Gastroesophageal sphincter (tissue), 4 donors: Measurements from ENCODE around the gene LYST. TPM values are rescaled to one million over a fixed set of nuclear protein-coding genes. Genes with fewer than 3 reads are reported as not detected.
"Not testable (repeated sequence)": the region's sequence is repeated elsewhere in the genome, so short reads cannot be mapped to it uniquely, and the experiment has no call there.

Experiments
- ATAC-seq: fragments of 150-250 bp; one replicate; pipeline ENCODE4 v1.9.1; 2016; ENCODE audit warnings: mild to moderate bottlenecking, moderate library complexity
- H3K27ac ChIP-seq, 4 donors: fragments of 200-600 bp; sonication (generic) in 3 of 4; 1 replicate in 3 of 4; 2 replicates in 1 of 4; pipeline ENCODE4 v1.5.1; 2016 to 2019
- H3K27me3 ChIP-seq: fragments of 200-600 bp; sonication (generic); one replicate; pipeline ENCODE4 v1.5.1; 2019
- H3K36me3 ChIP-seq, 2 donors: fragments of 200-600 bp; sonication (generic); one replicate each; pipeline ENCODE4 v1.5.1; 2019; ENCODE audit warnings: control low read depth in 1 of 2
- H3K4me1 ChIP-seq, 3 donors: fragments of 200-600 bp; sonication (generic); 1 replicate in 2 of 3; 2 replicates in 1 of 3; pipeline ENCODE4 v1.5.1; 2016 to 2019; ENCODE audit warnings: control low read depth in 2 of 3
- H3K4me3 ChIP-seq, 2 donors: fragments of 200-600 bp; sonication (generic); one replicate each; pipeline ENCODE4 v1.5.1; 2019; ENCODE audit warnings: mild to moderate bottlenecking in 1 of 2, moderate library complexity in 1 of 2
- H3K9me3 ChIP-seq, 3 donors: fragments of 200-600 bp; sonication (generic); one replicate each; pipeline ENCODE4 v1.5.1; 2017 to 2019; ENCODE audit warnings: control low read depth in 2 of 3
- CTCF ChIP-seq, 4 experiments: fragments of 200-600 bp in 2 of 4; fragments of 450-650 bp in 2 of 4; sonication (generic) in 1 of 4; IDR thresholded peaks; one replicate each; pipeline ENCODE4 v1.5.1; 2017 to 2019; ENCODE audit warnings: antibody characterized with exemption in 4 of 4, mild to moderate bottlenecking in 2 of 4, moderate library complexity in 2 of 4
- EP300 ChIP-seq: sonication (generic); formaldehyde crosslinking; IDR thresholded peaks from one replicate; pipeline ENCODE4 v1.6.1; 2017; ENCODE audit warnings: antibody characterized with exemption, mild to moderate bottlenecking
- POLR2A ChIP-seq, 2 donors: fragments of 450-650 bp; IDR thresholded peaks; one replicate each; pipeline ENCODE4 v1.6.1; 2017; ENCODE audit warnings: antibody characterized with exemption in 2 of 2, mild to moderate bottlenecking in 2 of 2, moderate library complexity in 1 of 2
- POLR2AphosphoS5 ChIP-seq: sonication (generic); formaldehyde crosslinking; IDR thresholded peaks from one replicate; pipeline ENCODE4 v1.6.1; 2017; ENCODE audit warnings: antibody characterized with exemption
- WGBS, 2 donors: methylation state at CpG; one replicate each; pipeline ENCODE4 v1.1.5; 2018; ENCODE audit warnings: low coverage in 1 of 2; 5-methylcytosine and 5-hydroxymethylcytosine counted together
- total RNA-seq, 4 donors: library from RNA; depleted of rRNA; stranded (reverse); fragments of >200 nt; gene quantifications; one replicate each; pipeline ENCODE4 v1.1.0, GENCODE V29; 2016

The LYST gene
- total RNA-seq, 4 donors from 2014 or later = 27.4 to 63.5 (median 31.4) TPM

GRCh38 chr1:235910357-235911299 lies 43.9 kb upstream of the LYST start:
- Histone ChIP-seq H3K9me3 (no peaks in the 10 kb centered on the region), H3K27ac (peak overlapping the region in 3 of 4 donors; percentile 67 to 75 (median 68)), H3K27me3 (no peaks in the 10 kb centered on the region), H3K4me3 (no peak overlapping the region), H3K4me1 (peaks cover 0 to 27% (median 0%) of the 10 kb centered on the region in 3 donors), H3K36me3 (no peaks in the 10 kb centered on the region)
- ATAC-seq = peak; percentile 83
- no peak for TF ChIP-seq POLR2A (IDR thresholded peaks at IDR 0.05)
- TF ChIP-seq POLR2AphosphoS5 = peak; percentile 70
- TF ChIP-seq CTCF (IDR thresholded peaks at IDR 0.05) = no peak
- TF ChIP-seq EP300 = no peak
- 29 to 85% methylated on average over 2 to 7 of the region's 8 CpGs for WGBS, 2 donors

DNA sequence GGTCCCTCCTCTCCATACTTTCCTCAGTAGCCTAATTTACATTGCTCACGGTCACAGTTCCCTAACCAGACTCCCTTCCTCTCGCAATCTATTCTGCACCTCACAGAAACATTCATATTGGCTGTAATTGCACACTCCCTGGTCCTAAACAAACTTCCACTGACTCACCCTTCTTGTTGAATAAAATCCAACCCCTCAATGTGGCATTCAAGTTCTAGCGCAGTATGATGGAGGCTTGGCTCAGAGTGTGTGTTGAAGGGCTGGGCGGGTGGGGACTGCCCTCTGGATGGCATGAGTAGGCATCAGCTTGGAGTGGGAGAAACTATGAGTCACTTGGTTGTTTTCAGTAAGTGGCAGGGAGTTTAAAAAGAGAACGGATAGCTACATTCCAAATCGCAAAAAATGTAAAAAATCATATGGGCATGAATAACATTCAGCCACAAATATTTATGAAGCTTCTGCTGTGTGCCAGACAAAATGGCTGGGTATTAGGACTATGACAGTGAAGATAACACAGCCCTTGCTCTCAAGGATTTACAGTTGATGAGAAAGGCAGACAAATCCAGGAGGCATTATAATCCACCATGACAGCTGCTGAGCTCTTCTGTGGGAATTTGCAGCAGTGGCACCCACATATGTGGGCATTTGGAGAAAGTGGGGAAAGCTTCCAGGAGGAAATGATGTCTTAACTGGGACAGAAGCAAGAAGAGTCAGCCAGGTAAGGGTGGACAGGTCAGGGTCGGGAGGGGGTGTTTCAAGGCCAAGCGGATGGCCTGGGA lies 42.2 kb upstream of the LYST start:
- Histone ChIP-seq H3K36me3 (no peaks in the 10 kb centered on the region), H3K4me1 (peaks cover 0 to 27% (median 0%) of the 10 kb centered on the region in 3 donors), H3K4me3 (no peak overlapping the region), H3K27ac (peak overlapping the region in 3 of 4 donors; percentile 61 to 68 (median 67)), H3K27me3 (no peaks in the 10 kb centered on the region), H3K9me3 (no peaks in the 10 kb centered on the region)
- ATAC-seq = peak; percentile 52
- 41 to 47% methylated on average over 7 to 8 of the region's 8 CpGs for WGBS, 2 donors
- TF ChIP-seq POLR2A (IDR thresholded peaks at IDR 0.05) (no peak), POLR2AphosphoS5 (peak; percentile 59)

- H3K27me3 ChIP-seq = no peaks in the 10 kb centered on the region
- 80 to 100% methylated on average over 3 of the region's 3 CpGs for WGBS, 2 donors
- H3K36me3 ChIP-seq = no peaks in the 10 kb centered on the region
- peaks cover 0 to 31% (median 2%) of the 10 kb centered on the region in 3 donors for H3K4me1 ChIP-seq
- TF ChIP-seq EP300 = no peak
- no peaks in the 10 kb centered on the region for H3K9me3 ChIP-seq
- H3K27ac ChIP-seq = no peak overlapping the region
- no peak for ATAC-seq
- no peak overlapping the region for H3K4me3 ChIP-seq
Measured at GRCh38 chr1:235907897-235908240, 41.2 kb upstream of the LYST start.

- no peak overlapping the region for H3K27ac ChIP-seq
Measured at GRCh38 chr1:235907187-235907896, 40.6 kb upstream of the LYST start.

GRCh38 chr1:235906436-235906835 lies 39.7 kb upstream of the LYST start:
- TF ChIP-seq EP300 = no peak
- TF ChIP-seq POLR2A (IDR thresholded peaks at IDR 0.05) = no peak
- no peak for TF ChIP-seq POLR2AphosphoS5
- TF ChIP-seq CTCF (IDR thresholded peaks at IDR 0.05) = no peak
- Histone ChIP-seq H3K4me3 (no peak overlapping the region), H3K36me3 (no peaks in the 10 kb centered on the region), H3K9me3 (no peaks in the 10 kb centered on the region), H3K27me3 (no peaks in the 10 kb centered on the region), H3K27ac (no peak overlapping the region), H3K4me1 (peaks cover 0 to 31% (median 2%) of the 10 kb centered on the region in 3 donors)
- WGBS, 2 donors = 82 to 88% methylated on average over 5 of the region's 5 CpGs
- no peak for ATAC-seq

More at GRCh38 chr1:235907187-235907896, 40.6 kb upstream of the LYST start:
- no peaks in the 10 kb centered on the region for H3K9me3 ChIP-seq
- H3K36me3 ChIP-seq = no peaks in the 10 kb centered on the region
- TF ChIP-seq POLR2AphosphoS5 = no peak
- TF ChIP-seq POLR2A (IDR thresholded peaks at IDR 0.05) = no peak
- no peak for TF ChIP-seq EP300
- no peak for TF ChIP-seq CTCF (IDR thresholded peaks at IDR 0.05)
- no peak for ATAC-seq
- WGBS, 2 donors = 78% methylated on average over 10 to 12 of the region's 12 CpGs
- H3K4me1 ChIP-seq = peaks cover 0 to 31% (median 2%) of the 10 kb centered on the region in 3 donors
- no peak overlapping the region for H3K4me3 ChIP-seq
- H3K27me3 ChIP-seq = no peaks in the 10 kb centered on the region

DNA sequence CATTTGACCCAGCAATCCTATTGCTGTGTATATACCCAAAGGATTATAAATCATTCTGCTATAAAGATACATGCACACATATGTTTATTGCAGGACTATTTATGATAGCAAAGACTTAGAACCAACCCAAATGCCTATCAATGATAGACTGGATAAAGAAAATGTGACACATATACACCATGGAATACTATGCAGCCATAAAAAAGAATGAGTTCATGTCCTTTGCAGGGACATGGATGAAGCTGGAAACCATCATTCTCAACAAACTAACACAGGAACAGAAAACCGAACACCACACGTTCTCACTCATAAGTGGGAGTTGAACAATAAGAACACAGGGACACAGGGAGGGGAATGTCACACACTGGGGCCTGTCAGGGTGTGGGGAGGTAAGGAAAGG lies 37.1 kb upstream of the LYST start:
- not testable (repeated sequence) for ATAC-seq, H3K9me3 ChIP-seq, H3K36me3 ChIP-seq, H3K27me3 ChIP-seq, H3K4me3 ChIP-seq, H3K27ac ChIP-seq
- WGBS, 2 donors = 93% methylated on average over 2 of the region's 2 CpGs; no CpG with 5 or more reads in 1 of the 2 donors
- H3K4me1 ChIP-seq = peaks cover 0 to 10% (median 2%) of the 10 kb centered on the region in 3 donors
